Trophoblast cell (in vitro differentiated cells and primary cell): ENCODE measurements around the gene BCL11B.

Experiments
- DNase-seq, 2 donors: peaks; one replicate each; pipeline ENCODE4 v3.0.0-alpha.2; 2016
- H2AFZ ChIP-seq: 2 replicates; pipeline ENCODE4 v1.6.1; 2013; ENCODE audit warnings: low read length, moderate library complexity, mild to moderate bottlenecking; ENCODE audit not compliant: insufficient read depth, poor library complexity
- H2AK5ac ChIP-seq: 2 replicates; pipeline ENCODE4 v1.6.1; 2013; ENCODE audit warnings: mild to moderate bottlenecking, low read length
- H2BK120ac ChIP-seq: 2 replicates; pipeline ENCODE4 v1.6.1; 2013; ENCODE audit warnings: low read length, mild to moderate bottlenecking, moderate library complexity; ENCODE audit not compliant: insufficient read depth, poor library complexity
- H2BK12ac ChIP-seq: 2 replicates; pipeline ENCODE4 v1.6.1; 2013; ENCODE audit warnings: mild to moderate bottlenecking, low read length, moderate library complexity
- H2BK5ac ChIP-seq: 2 replicates; pipeline ENCODE4 v1.6.1; 2013; ENCODE audit warnings: low read length, low read depth, moderate library complexity, mild to moderate bottlenecking; ENCODE audit not compliant: poor library complexity
- H3K14ac ChIP-seq: 2 replicates; pipeline ENCODE4 v1.6.1; 2013; ENCODE audit warnings: mild to moderate bottlenecking, low read length
- H3K18ac ChIP-seq: 2 replicates; pipeline ENCODE4 v1.6.1; 2013; ENCODE audit warnings: mild to moderate bottlenecking, low read length
- H3K23ac ChIP-seq: 2 replicates; pipeline ENCODE4 v1.6.1; 2013; ENCODE audit warnings: low read length
- H3K27ac ChIP-seq: 2 replicates; pipeline ENCODE4 v1.5.1; 2013; ENCODE audit warnings: low read depth, mild to moderate bottlenecking, inconsistent platforms, low read length, moderate library complexity
- H3K27me3 ChIP-seq: 2 replicates; pipeline ENCODE4 v1.6.1; 2013; ENCODE audit warnings: inconsistent platforms, mild to moderate bottlenecking, low read length, moderate library complexity; ENCODE audit not compliant: insufficient read depth
- H3K36me3 ChIP-seq, 2 experiments: 1 replicate in 1 of 2; 2 replicates in 1 of 2; pipeline ENCODE4 v1.6.1; 2013; ENCODE audit warnings: low read length in 2 of 2, mild to moderate bottlenecking in 2 of 2, moderate library complexity in 1 of 2; ENCODE audit not compliant: insufficient read depth in 2 of 2, control insufficient read depth in 1 of 2
- H3K4ac ChIP-seq: 2 replicates; pipeline ENCODE4 v1.6.1; 2013; ENCODE audit warnings: low read depth, mild to moderate bottlenecking, low read length, moderate library complexity
- H3K4me1 ChIP-seq, 2 experiments: 1 replicate in 1 of 2; 2 replicates in 1 of 2; pipeline ENCODE4 v1.6.1; 2013; ENCODE audit warnings: low read length in 2 of 2, mild to moderate bottlenecking in 2 of 2, moderate library complexity in 1 of 2; ENCODE audit not compliant: insufficient read depth in 2 of 2, control insufficient read depth in 1 of 2
- H3K4me2 ChIP-seq: 2 replicates; pipeline ENCODE4 v1.6.1; 2013; ENCODE audit warnings: inconsistent platforms, mild to moderate bottlenecking, low read length, moderate library complexity
- H3K4me3 ChIP-seq: 2 replicates; pipeline ENCODE4 v1.5.1; 2013; ENCODE audit warnings: mild to moderate bottlenecking, low read depth, low read length, inconsistent platforms
- H3K79me1 ChIP-seq: one replicate; pipeline ENCODE4 v1.6.1; 2013; ENCODE audit warnings: low read length
- H3K79me2 ChIP-seq: 2 replicates; pipeline ENCODE4 v1.6.1; 2013; ENCODE audit warnings: low read length, mild to moderate bottlenecking; ENCODE audit not compliant: control insufficient read depth, insufficient read depth, poor library complexity
- H3K9ac ChIP-seq: 2 replicates; pipeline ENCODE4 v1.6.1; 2013; ENCODE audit warnings: mild to moderate bottlenecking, low read length
- H3K9me3 ChIP-seq: 2 replicates; pipeline ENCODE4 v1.6.1; 2013; ENCODE audit warnings: low read depth, mild to moderate bottlenecking, control low read depth, inconsistent platforms, low read length; ENCODE audit not compliant: insufficient read depth
- H4K12ac ChIP-seq: 2 replicates; pipeline ENCODE4 v1.6.1; 2013; ENCODE audit warnings: low read depth, mild to moderate bottlenecking, low read length, moderate library complexity
- H4K8ac ChIP-seq: 2 replicates; pipeline ENCODE4 v1.6.1; 2013; ENCODE audit warnings: low read depth, mild to moderate bottlenecking, low read length, moderate library complexity
- H4K91ac ChIP-seq: one replicate; pipeline ENCODE4 v1.6.1; 2013; ENCODE audit warnings: low read depth, mild to moderate bottlenecking, low read length, moderate library complexity
- WGBS: extraction: QIAGEN DNeasy Blood & Tissue Kit; methylation state at CpG from one replicate; pipeline ENCODE4 v1.1.7; 2013; ENCODE audit warnings: missing lambda C conversion rate; ENCODE audit not compliant: insufficient read length, insufficient coverage; ENCODE audit errors: extremely low coverage; 5-methylcytosine and 5-hydroxymethylcytosine counted together

Gene BCL11B

GRCh38 chr14:99247772-99248171, 24.2 kb downstream of the BCL11B start:
- no peak overlapping the region for H4K91ac ChIP-seq
- no peaks in the 10 kb centered on the region for H3K36me3 ChIP-seq
- no peak overlapping the region for H3K4me3 ChIP-seq
- H3K79me2 ChIP-seq = peaks cover 2% of the 10 kb centered on the region
- no peak overlapping the region for H3K4me2 ChIP-seq
- no peak for DNase-seq
- H4K8ac ChIP-seq = no peak overlapping the region
- no peak overlapping the region for H2AFZ ChIP-seq
- H3K4ac ChIP-seq = no peak overlapping the region
- no peak overlapping the region for H2BK12ac ChIP-seq
- WGBS = no CpG with 5 or more reads among the region's 6 CpGs
- H3K14ac ChIP-seq = no peak overlapping the region
- no peaks in the 10 kb centered on the region for H3K9me3 ChIP-seq
- peaks cover 7 to 11% of the 10 kb centered on the region in 2 experiments for H3K4me1 ChIP-seq
- H2AK5ac ChIP-seq = no peak overlapping the region
- no peak overlapping the region for H3K23ac ChIP-seq
- no peak overlapping the region for H3K18ac ChIP-seq
- H3K27ac ChIP-seq = no peak overlapping the region
- peaks cover 7% of the 10 kb centered on the region for H3K79me1 ChIP-seq
- no peak overlapping the region for H2BK120ac ChIP-seq
- no peak overlapping the region for H2BK5ac ChIP-seq
- H4K12ac ChIP-seq = no peak overlapping the region
- H3K9ac ChIP-seq = no peak overlapping the region
- peaks cover 4% of the 10 kb centered on the region for H3K27me3 ChIP-seq

GRCh38 chr14:99247101-99247729, 24.8 kb downstream of the BCL11B start:
- Histone ChIP-seq H3K23ac (no peak overlapping the region), H3K18ac (no peak overlapping the region), H3K9me3 (no peaks in the 10 kb centered on the region), H3K27me3 (peaks cover 4% of the 10 kb centered on the region), H4K12ac (no peak overlapping the region), H3K79me2 (peaks cover 2% of the 10 kb centered on the region), H2BK12ac (no peak overlapping the region), H2AFZ (no peak overlapping the region), H3K14ac (no peak overlapping the region), H3K79me1 (peaks cover 7% of the 10 kb centered on the region), H3K4me3 (no peak overlapping the region), H2BK5ac (no peak overlapping the region), H2BK120ac (no peak overlapping the region), H3K27ac (no peak overlapping the region), H3K4me1 (peaks cover 7 to 11% of the 10 kb centered on the region in 2 experiments), H4K91ac (no peak overlapping the region), H2AK5ac (no peak overlapping the region), H3K4me2 (peak overlapping the region; percentile 99), H3K9ac (no peak overlapping the region), H3K36me3 (no peaks in the 10 kb centered on the region), H3K4ac (no peak overlapping the region), H4K8ac (no peak overlapping the region)
- no CpG with 5 or more reads among the region's 9 CpGs for WGBS
- no peak for DNase-seq

GRCh38 chr14:99246536-99247097, 25.4 kb downstream of the BCL11B start:
- peaks cover 7 to 11% of the 10 kb centered on the region in 2 experiments for H3K4me1 ChIP-seq
- no peak overlapping the region for H3K14ac ChIP-seq
- H2BK12ac ChIP-seq = no peak overlapping the region
- H3K36me3 ChIP-seq = no peaks in the 10 kb centered on the region
- H3K4me2 ChIP-seq = peak overlapping the region; percentile 99
- H2AFZ ChIP-seq = peak overlapping the region; percentile 67
- DNase-seq = no peak
- no peak overlapping the region for H4K8ac ChIP-seq
- H2AK5ac ChIP-seq = no peak overlapping the region
- peaks cover 4% of the 10 kb centered on the region for H3K27me3 ChIP-seq
- peak overlapping the region; percentile 72 for H3K18ac ChIP-seq
- WGBS = no CpG with 5 or more reads among the region's 40 CpGs
- H3K4me3 ChIP-seq = peak overlapping the region; percentile 73
- peak overlapping the region; percentile 21 for H4K91ac ChIP-seq
- H3K79me1 ChIP-seq = peaks cover 7% of the 10 kb centered on the region
- no peak overlapping the region for H3K4ac ChIP-seq
- no peak overlapping the region for H3K27ac ChIP-seq
- H3K9ac ChIP-seq = no peak overlapping the region
- H3K23ac ChIP-seq = no peak overlapping the region
- H4K12ac ChIP-seq = no peak overlapping the region
- no peak overlapping the region for H2BK120ac ChIP-seq
- no peak overlapping the region for H2BK5ac ChIP-seq
- no peaks in the 10 kb centered on the region for H3K9me3 ChIP-seq
- H3K79me2 ChIP-seq = peaks cover 2% of the 10 kb centered on the region

- Histone ChIP-seq H3K4me1 (peaks cover 7 to 11% of the 10 kb centered on the region in 2 experiments), H3K4me3 (peak overlapping the region; percentile 73), H3K27me3 (peaks cover 4% of the 10 kb centered on the region), H3K4ac (no peak overlapping the region), H3K23ac (no peak overlapping the region), H2BK12ac (peak overlapping the region; percentile 15), H2AFZ (peak overlapping the region; percentile 67), H3K36me3 (no peaks in the 10 kb centered on the region), H3K27ac (no peak overlapping the region), H2BK120ac (peak overlapping the region; percentile 62), H4K12ac (peak overlapping the region; percentile 52), H3K9me3 (no peaks in the 10 kb centered on the region), H3K79me2 (peaks cover 2% of the 10 kb centered on the region), H3K14ac (peak overlapping the region; percentile 59), H3K9ac (no peak overlapping the region), H2BK5ac (no peak overlapping the region), H3K18ac (peak overlapping the region; percentile 72), H3K79me1 (peaks cover 7% of the 10 kb centered on the region), H4K8ac (peak overlapping the region; percentile 47), H2AK5ac (no peak overlapping the region), H4K91ac (peak overlapping the region; percentile 57), H3K4me2 (peak overlapping the region; percentile 99)
- WGBS = no CpG with 5 or more reads among the region's 83 CpGs
- DNase-seq = no peak
These were observed 26.2 kb downstream of the BCL11B start for GRCh38 chr14:99245564-99246511.
